Measurements from ENCODE around the gene OR2T34.

DNA sequence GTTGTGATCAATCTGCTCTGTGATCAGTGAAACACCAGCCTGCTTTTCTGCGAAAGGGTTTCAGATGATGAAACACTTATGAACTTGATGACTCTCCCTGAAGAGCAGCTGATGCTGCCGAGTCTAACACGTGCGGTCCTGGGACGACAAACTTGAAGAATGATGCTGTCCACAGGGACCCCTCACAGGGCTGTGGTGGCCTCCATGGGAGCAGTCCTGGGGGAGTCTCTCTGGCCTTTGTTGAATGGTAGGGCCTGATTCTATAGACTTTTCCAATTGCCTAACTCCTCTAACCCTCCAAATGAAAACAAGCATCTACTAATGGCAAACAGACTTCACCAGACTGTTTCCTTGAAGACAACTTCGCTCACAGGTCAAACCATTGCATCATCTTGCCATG, 23.0 kb upstream of the OR2T34 start, which contains the start of gene OR2T10:
- TF ChIP-seq, protein P1, sequence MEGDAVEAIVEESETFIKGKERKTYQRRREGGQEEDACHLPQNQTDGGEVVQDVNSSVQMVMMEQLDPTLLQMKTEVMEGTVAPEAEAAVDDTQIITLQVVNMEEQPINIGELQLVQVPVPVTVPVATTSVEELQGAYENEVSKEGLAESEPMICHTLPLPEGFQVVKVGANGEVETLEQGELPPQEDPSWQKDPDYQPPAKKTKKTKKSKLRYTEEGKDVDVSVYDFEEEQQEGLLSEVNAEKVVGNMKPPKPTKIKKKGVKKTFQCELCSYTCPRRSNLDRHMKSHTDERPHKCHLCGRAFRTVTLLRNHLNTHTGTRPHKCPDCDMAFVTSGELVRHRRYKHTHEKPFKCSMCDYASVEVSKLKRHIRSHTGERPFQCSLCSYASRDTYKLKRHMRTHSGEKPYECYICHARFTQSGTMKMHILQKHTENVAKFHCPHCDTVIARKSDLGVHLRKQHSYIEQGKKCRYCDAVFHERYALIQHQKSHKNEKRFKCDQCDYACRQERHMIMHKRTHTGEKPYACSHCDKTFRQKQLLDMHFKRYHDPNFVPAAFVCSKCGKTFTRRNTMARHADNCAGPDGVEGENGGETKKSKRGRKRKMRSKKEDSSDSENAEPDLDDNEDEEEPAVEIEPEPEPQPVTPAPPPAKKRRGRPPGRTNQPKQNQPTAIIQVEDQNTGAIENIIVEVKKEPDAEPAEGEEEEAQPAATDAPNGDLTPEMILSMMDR (conservative IDR thresholded peaks at IDR 0.05; ENCODE audit: low read depth, low read length) = no peak
- TF ChIP-seq POLR2A (IDR thresholded peaks at IDR 0.05; ENCODE audit: low read depth, low read length) (no peak), MAZ (IDR thresholded peaks at IDR 0.05; ENCODE audit: borderline replicate concordance, low read depth, low read length) (no peak), SMC3 (IDR thresholded peaks at IDR 0.05; ENCODE audit: low read depth, low read length) (no peak), CHD1 (IDR thresholded peaks at IDR 0.05; ENCODE audit: low read depth, low read length) (no peak), RAD21 (IDR thresholded peaks at IDR 0.05; ENCODE audit: low read length) (no peak)
- TF ChIP-seq, protein P2, sequence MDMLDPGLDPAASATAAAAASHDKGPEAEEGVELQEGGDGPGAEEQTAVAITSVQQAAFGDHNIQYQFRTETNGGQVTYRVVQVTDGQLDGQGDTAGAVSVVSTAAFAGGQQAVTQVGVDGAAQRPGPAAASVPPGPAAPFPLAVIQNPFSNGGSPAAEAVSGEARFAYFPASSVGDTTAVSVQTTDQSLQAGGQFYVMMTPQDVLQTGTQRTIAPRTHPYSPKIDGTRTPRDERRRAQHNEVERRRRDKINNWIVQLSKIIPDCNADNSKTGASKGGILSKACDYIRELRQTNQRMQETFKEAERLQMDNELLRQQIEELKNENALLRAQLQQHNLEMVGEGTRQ (IDR thresholded peaks at IDR 0.05; ENCODE audit: low read depth, low read length) = no peak
- TF ChIP-seq, protein P3, sequence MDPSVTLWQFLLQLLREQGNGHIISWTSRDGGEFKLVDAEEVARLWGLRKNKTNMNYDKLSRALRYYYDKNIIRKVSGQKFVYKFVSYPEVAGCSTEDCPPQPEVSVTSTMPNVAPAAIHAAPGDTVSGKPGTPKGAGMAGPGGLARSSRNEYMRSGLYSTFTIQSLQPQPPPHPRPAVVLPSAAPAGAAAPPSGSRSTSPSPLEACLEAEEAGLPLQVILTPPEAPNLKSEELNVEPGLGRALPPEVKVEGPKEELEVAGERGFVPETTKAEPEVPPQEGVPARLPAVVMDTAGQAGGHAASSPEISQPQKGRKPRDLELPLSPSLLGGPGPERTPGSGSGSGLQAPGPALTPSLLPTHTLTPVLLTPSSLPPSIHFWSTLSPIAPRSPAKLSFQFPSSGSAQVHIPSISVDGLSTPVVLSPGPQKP (IDR thresholded peaks at IDR 0.05; ENCODE audit: borderline replicate concordance, low read depth, low read length) = no peak
